KG1 (cell line): ENCODE measurements around the gene GPR132.
"Not testable (repeated sequence)": the region's sequence is repeated elsewhere in the genome, so short reads cannot be mapped to it uniquely, and the experiment has no call there.

Experiments
- DNase-seq: peaks from one replicate; lab custom pipeline; 2025; lab: John Stamatoyannopoulos, UW

The GPR132 gene

DNA sequence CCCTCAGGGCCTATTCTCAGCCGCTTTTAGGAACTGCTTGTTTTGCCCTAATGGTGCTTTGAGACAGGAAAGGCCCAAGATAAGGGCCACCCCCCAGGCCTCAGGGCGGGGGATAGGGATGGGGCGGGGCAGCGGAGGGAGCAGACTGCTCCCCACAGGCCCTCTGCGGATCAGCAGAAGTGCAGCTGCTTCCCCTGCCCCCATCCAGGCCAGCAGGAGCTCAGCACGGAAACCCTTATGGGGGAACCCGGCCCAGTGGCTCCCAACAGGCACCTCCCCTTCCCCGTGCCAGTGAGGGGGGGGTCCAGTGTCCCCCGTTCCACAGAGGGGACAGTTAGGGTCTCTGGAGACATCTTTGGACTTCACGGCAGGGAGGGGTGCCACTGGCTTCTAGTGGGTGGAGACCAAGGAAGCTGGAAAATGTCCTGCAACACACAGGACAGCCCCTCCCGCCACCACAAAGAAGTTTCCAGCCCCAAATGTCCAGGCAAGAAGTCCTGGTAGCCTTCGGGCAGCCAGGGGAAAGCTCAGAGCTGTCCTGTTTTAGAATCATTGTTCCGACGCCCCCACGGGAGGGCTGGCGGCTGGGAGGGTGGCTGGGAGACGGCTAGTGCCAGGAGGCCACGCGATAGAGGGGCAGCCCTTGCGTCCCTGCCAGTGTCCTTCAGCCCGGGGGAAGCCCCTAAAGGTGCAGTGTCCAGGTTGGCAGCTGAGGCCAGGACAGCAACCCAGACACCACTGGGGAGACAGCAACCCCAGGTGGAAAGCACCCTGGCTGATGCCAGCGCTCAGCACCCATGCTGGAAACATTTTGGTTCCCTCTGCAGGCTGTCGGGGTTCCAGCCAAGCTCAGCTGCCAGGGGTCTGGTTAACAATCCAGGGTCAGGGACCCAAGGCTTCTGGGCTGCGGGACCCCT, 10.4 kb upstream of the GPR132 start:
- no peak for DNase-seq

DNA sequence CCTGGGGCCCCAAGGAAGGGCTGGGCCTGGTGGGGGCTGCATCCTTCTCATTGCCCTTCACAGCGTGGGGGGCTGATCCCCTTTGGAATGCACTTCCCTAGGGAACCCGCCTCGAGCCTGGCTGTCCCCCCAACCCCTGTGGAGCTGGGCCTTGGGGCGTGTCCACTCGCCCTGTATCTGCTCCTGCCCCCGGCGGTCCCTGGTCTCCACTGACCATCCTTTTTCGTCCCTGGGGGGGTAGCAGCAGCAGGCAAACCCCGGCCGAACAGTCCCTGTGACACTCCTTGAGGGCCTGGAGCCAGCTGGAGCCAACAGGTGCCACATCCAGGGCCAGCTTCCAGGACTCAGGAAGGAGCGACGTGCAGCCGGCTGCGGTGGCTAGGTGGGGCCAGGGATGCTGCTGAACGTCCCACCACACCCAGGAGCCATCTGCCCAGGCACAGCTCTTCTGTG, 9.4 kb upstream of the GPR132 start:
- no peak for DNase-seq

DNA sequence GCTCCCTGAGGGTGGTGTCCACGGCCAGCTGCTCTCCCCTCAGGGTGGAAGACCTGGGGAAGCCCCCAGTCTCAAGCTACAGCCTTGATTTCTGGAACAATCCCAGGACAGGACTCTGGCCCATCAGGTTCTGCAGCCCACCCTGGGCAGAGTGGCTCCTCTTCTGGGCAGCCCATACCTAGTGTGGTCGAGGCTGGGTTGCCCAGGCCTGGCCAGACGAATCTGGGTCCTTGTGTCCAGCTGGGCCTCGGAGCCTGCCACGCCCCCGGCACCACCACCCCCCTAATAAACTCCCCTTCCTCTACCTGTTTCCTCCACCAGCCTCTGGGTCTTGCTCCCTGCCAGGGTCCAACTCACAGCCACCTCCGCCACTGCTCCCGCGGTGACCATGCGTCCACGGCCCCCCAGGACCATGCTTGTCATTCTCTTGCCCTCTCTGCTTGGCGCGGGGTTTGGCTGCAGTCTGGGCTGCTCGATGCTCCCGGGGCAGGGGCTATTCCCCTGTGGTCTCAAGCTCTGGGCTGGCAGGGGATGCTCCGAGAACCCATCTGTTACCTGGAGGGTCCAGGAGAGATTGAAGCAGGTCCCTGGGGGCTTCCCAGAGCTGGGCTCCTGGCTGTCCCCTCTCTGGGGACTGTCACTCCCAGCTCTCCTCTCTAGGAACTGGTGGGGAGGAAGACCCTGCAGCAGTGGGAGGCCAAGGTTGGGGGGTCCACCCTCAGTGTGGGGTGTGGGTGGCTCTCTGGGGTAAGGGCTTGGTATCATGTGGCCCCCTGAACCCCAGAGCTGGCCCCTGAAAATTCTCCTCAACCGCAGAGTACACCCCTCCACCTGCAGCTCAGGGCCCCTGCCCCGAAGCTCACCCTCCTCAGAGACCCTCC, 8.7 kb upstream of the GPR132 start:
- DNase-seq = no peak

DNA sequence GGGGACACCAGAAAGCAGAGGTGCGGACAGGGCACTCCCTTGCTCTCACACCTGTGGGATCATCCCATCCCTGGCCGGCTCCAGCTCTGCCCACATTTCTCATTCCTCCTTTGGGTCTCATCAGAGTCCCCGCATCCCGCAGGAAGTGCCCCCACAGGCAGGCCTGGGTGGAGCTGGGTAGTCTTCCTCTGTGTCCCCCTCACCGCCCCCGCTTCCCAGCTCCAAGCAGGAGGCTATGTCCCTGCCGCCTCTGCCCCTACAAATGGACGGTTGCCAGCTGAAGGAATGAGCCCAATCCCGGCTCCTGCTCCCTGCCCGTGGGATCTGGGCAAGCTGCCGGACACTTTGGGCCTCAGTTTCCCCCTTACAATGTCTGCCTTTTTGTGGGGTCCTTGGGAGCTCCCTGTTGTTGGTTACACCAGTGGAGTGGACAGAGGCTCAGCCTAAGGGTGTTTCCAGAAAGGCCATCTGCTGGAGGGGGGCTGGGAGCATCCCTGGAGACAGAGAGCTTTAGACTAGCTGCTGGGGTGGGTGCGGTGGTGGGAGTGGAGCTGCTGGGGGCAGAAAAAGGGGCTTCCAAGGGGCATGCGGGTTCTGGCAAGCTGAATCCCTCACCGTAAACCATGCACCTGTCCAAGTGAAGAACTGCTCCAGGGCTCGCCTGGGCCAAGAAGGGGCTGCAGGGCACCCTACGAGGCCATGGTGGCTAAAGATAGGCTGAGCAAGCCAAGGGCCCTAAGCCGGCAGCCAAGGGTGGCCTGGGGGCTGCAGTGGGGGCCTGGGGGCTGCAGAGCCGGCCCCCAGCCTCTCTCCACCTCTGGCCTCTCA, 7.9 kb upstream of the GPR132 start:
- no peak for DNase-seq

DNA sequence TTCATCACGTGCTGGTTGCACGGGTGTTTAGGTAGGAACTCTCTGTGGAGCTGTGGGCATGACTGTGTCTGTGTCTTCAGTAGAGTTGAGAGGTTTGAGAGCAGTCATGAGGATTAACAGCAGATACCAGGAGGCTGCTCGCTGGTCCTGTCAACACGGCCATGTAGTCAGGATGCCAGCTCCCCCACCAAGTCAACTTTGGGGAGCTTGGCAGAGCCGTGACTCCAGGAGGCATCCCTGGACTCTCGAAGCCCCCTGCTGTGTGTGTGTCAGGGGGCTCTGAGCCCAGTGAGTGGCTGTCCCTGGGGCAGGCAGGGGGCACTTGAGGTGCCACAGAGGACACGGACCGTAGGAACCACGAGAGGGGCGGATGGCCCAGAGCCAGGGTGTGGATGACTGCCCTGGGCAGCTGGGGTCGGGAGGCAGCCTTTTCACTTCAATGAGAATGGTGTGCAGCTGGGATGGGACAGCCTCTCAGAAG, 7.2 kb upstream of the GPR132 start:
- no peak for DNase-seq

DNA sequence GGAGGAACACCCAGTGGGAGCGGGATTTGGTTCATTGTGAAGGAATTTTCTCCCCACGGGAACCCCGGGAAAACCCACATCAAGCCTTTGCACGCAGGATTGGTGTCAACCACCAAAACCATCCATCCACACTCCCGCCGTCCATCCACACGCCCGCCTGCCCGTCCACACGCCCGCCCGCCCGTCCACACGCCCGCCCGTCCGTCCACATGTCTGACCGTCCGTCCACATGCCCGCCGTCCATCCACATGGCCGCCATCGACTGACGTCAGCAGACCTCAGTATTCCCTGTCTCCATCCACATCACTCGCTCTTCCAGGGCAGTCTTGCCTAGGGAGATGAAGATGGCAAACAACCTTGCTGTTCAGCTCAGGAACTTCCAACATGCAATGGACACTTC, 6.7 kb upstream of the GPR132 start:
- no peak for DNase-seq

DNA sequence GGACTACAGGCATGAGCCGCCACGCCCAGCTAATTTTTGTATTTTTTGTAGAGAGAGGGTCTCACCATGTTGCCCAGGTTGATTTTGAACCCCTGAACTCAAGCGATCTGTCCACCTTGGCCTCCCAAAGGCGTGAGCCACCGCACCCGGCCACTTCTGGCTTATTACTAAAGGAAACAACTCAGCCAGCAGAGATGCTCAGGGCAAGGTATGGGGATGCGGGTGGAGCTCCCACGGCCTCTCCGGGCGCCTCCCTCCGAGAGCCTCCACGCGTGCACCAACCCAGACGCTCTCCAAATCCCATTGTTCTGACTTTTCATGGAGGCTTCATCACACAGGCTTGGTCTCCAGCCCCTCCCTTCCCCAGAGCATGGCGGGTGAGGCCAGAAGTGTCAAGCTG, 6.1 kb upstream of the GPR132 start:
- no peak for DNase-seq

DNA sequence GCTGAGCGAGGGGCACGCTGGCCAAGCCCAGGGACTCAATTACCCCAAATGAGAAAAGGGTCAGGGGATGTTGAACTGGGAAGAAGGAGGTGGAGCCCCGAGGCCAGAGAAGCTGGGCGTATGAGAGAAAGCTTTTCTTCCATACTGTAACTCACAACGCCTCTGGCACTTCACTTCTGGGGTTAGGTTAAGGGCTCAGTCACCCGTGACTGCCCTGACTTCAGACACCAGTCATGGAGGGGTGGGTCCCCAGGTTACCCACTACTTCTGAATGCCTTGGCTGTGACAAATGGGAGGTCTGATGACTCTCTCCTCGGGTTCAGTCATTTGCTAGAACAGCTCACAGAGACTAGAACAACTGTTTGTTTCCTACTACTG, 5.5 kb upstream of the GPR132 start:
- DNase-seq = no peak

DNA sequence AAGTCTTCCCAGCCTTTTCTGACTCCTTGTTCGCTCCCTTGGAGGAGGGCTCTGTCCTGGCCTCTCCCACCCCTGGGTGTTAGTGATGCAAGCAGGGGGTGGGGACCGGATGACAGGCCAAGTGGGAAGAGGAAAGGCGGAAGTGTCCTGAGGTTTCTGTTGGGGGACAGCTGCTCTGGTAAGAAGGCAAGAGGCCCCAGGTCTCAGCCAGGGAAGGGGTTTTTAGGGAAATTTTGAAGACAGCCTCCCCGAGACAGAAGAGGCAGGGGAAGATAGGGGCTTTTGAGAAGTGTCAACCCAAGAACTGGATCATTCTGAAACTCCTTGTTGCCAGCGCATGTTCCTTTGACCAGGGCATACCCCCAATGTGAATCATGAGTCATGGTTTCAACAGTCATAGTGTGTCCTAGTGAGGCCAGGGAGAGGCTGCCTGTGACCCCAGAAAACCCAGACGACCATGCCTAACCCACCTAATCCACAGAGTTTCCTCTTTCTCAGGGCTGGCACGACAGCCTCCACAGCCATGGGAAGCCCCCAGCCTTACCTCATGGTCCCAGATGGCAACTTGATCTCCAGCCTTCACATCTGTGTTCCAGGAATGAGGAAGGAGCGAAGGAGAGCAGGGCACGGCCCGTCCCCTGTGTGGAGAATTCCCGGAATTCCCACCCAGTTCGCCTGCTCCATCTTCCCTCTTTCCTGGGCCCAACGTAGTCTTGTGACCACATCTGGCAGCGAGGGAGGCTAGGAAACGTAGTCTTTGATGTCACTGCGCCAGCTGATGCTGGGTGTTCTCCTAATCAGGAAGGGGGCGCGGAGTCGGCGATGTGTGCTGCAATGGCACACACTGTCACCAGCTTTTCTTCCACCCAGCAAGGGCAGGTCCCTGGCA, 4.9 kb upstream of the GPR132 start:
- DNase-seq = no peak

DNA sequence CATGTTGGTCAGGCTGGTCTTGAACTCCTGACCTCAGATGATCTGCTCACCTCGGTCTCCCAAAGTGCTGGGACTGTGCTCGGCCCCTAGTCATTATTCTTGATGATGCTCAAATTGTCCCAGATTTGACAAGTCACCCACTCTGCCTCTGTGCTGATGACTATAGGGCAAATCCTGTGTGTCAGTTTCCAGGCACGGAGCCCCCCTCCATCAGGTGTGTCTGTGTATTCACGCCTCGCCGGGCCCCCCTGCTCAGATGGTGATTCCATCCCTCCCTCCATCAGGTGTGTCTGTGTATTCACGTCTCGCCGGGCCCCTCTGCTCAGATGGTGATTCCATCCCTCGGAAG, 4.3 kb upstream of the GPR132 start:
- DNase-seq = no peak

DNA sequence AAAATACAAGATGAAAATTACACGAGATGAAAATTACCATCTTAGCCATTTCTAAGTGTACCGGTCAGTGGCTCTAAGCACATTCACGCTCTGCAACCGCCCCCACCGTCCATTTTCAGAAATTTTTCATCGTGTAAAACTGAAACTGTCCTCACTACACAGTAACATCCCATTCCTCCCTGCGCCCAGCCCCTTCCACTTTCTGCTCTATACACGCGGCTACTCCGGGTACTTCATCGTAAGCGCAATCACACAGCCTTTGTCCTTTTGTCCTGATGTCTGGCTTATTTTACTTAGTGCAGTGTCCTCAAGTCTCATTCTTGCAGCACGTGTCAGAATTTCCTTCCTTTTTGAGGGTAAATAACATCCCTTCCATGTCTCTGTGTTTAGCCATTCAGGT, 3.6 kb upstream of the GPR132 start:
- no peak for DNase-seq

DNA sequence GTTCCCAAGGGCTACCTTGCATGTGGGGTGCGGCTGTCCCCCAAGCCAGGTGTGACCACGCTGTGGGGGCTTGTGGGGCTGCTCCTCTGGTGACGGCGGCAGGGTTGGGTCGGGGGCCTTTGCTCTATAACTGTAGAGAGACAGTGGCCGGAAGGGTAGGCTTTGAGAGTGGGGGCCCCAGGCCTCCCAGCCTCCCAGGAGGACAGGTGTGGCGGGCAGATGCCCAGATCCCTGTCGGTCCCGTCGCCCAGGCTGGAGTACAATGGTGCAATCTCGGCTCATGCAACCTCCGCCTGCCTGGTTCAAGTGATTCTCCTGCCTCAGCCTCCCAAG, 2.7 kb upstream of the GPR132 start:
- no peak for DNase-seq

DNA sequence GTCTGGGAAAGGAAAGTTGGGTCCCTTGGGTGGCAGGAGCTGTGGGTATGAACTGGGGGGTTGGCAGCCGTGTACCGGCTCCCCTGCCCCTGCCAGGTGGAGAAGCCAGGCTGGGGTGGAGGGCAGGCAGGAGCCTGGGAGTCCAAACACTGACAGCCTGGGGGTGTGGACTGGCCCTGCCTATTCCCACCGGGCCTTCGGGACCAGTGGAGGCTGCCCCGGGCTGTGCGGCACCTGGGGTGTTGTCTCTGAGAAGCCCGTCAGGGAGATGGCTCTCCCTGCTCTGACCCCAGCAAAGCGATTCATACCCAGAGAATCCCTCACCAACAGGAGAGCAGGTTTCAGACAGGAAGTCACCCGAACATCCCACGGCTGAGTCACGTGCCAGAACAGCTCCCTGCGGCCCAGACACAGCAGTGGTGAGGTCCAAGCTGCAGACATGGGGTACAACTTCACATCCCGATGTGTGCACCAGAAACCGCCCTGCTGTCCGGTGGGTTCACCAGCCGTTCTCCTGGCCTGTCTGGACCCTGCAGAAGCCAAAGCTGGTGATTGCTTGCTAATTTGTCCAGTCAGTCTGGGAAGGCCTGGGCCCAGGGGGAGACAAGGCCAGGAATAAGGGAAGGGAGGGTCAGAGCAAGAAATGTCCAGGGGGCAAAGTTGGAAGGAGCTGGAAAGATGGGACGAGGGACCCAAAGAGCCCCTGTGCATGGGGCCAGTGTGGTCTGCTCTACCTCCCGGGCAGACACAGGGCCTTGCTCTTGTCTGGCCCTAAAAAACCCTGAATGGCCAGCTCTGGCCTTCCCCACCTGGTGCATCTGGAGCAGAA, 2.1 kb upstream of the GPR132 start:
- DNase-seq = no peak

DNA sequence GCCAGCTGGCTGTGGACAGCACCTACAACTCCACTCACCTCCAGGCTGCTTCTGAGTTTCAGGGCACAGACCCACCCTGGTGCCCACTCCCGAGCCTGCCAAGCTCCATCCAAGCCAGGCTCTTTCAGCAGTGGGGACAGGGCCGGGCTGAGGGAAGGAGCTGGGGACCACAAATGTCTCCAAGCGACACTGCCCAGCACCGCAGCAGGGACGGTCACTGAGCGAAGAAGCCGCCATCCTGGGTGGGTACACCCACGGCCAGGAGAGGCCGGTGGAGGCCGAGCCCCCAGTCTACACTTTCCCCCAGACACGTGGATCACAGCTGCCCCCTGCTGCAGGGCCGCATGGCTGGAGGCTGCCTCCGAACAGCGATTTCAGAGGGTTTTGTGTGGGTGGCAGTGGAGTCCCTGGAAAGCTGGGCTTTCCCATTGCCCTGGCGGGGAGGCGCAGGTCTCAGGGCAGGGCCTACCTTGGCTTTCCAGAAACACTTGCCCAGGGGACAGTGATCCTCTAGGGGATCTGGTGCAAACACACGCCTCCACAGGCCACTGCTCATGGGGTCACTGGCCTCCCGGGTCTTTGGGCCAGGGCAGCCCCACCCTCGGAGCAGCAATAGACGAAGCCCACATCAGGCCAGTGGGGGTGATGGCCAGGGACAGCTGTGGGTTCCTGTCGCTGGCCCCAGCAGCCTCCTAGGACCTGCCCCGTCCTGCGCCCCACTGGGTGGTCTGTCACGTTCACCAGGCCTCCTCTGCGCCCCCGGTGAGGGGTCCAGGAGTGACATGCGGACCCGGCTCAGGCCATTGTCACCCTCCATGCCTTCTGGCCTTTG, 1.2 kb upstream of the GPR132 start:
- DNase-seq = no peak

DNA sequence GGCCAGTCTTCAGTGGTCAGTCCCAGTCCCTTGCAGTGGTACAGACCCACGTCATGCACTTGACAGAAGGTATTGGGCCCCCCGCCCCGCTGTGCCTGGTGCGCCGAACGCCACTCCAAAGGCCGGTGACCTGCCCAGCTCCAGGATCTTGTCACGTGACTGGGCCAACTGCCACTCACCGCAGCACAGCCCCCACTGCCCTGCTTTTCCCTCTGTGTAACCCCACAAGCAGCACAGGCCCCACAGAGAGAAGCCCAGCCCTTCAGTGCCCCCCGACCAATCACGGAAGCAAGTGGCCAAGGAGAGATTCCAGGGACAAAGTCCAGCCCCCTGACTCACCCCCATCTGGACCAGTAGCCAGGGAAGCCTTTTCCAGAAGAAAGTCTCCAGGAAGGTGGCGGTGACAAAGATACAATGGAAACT, 498 bp downstream of the GPR132 start:
- no peak for DNase-seq

DNA sequence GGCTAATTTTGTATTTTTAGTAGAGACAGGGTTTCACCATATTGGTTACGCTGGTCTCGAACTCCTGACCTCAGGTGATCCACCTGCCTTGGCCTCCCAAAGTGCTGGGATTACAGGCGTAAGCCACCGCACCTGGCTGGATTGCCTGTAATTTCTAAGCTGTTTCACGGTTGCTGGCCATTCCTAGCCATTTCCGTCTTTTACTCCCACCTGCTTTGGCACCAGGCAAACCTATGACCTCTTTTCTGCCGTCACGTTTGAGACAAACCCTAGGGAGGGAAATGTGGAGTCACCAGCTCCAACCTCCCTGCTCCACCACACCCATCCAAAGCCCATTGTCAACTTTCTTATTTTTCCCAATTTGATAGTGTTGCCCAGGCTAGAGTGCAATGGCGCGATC, 1.2 kb downstream of the GPR132 start:
- no peak for DNase-seq

DNA sequence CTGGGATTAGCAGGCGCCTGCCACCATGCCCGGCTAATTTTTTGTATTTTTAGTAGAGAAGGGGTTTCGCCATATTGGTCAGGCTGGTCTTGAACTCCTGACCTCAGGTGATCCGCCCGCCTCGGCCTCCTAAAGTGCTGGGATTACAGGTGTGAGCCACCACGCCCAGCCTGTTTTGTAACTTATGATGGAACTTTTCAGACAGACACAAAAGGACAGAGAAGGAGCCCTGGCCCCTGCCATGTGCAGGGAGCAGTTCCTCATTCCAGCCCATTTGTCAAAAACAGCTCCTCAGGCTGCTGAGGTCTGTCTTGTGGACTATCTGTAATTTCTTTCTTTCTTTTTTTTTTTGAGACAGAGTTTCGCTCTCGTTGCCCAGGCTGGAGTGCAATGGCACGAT, 1.7 kb downstream of the GPR132 start:
- not testable (repeated sequence) for DNase-seq

DNA sequence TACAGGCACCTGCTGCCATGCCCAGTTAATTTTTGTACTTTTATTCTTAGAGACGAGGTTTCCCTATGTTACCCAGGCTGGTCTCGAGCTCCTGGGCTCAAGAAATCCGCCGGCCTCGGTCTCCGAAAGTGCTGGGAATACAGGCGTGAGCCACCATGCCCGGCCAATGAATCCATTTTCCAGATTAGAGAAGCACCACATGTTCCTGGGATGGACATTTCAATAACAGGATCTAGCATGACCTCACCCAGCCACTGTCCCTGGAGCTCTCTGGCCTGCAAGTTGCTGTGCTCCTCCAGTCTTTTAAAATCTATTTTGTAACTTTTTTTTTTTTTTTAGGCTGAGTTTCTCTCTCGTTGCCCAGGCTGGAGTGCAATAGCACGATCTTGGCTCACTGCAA, 2.2 kb downstream of the GPR132 start:
- no peak for DNase-seq

DNA sequence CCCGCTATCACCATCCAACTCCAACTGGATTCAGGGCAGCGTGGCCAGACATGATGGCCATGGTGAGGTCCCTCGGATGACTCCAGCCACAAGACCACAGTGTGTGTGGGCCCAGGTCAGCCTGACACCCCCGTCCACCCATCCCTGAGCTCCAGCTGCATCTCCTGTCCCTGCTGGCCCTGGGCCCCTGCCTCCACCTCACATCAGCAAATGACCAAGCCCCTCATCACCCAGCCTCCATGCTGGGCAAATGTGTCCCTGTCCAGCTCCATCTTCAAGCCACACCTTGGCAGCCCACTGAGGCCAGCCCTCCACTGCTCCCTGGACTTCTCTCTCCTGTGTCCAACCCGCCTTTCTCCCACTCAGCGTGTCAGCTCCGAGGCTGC, 3.2 kb downstream of the GPR132 start:
- no peak for DNase-seq
